ENCODE data around the gene AMBRA1.

The AMBRA1 gene

GRCh38 chr11:46632502-46632901, 38.7 kb upstream of the AMBRA1 start:
- no peak overlapping the region for H4K8ac ChIP-seq (ENCODE audit: low read depth, low read length)
- H3K4me1 ChIP-seq (ENCODE audit: control insufficient read depth, low read depth, low read length): no peaks in the 10 kb centered on the region
- H3K4me2 ChIP-seq (ENCODE audit: low read length): no peak overlapping the region
- no peak for DNase-seq
- no peak overlapping the region for H3K9ac ChIP-seq (ENCODE audit: low read length)
- H3K27me3 ChIP-seq (ENCODE audit: insufficient read depth, low read length, poor library complexity): no peaks in the 10 kb centered on the region
- no peak overlapping the region for H3K23ac ChIP-seq (ENCODE audit: low read length)
- no peak overlapping the region for H4K5ac ChIP-seq (ENCODE audit: low read length)
- no peak overlapping the region for H2BK15ac ChIP-seq (replicated peaks; ENCODE audit: low read depth)
- H3K4me3 ChIP-seq (ENCODE audit: low read length): no peak overlapping the region
- H3K36me3 ChIP-seq (ENCODE audit: control insufficient read depth, insufficient read depth, low read length): no peaks in the 10 kb centered on the region
- no peak overlapping the region for H3K4ac ChIP-seq (ENCODE audit: low read depth, low read length)
- H3K79me1 ChIP-seq (ENCODE audit: low read length): peaks cover 2% of the 10 kb centered on the region
- H2AK5ac ChIP-seq (ENCODE audit: low read length): no peak overlapping the region
- no peak overlapping the region for H2BK5ac ChIP-seq (ENCODE audit: low read length)
- H3K56ac ChIP-seq (ENCODE audit: low read length): no peak overlapping the region
- no peaks in the 10 kb centered on the region for H3K79me2 ChIP-seq (ENCODE audit: control insufficient read depth, insufficient read depth, low read length)
- WGBS (ENCODE audit: extremely low coverage, insufficient coverage, low lambda C conversion rate): no CpG with 5 or more reads among the region's 1 CpG
- no peak overlapping the region for H3K18ac ChIP-seq (ENCODE audit: low read length)
- no peak overlapping the region for H3K27ac ChIP-seq (ENCODE audit: low read depth, low read length)
- H2BK120ac ChIP-seq (ENCODE audit: low read depth, low read length): no peak overlapping the region

- H3K23ac ChIP-seq (ENCODE audit: low read length): no peak overlapping the region
- no peak overlapping the region for H3K4me3 ChIP-seq (ENCODE audit: low read length)
- no peak overlapping the region for H3K18ac ChIP-seq (ENCODE audit: low read length)
- H2BK15ac ChIP-seq (replicated peaks; ENCODE audit: low read depth): no peak overlapping the region
- H4K8ac ChIP-seq (ENCODE audit: low read depth, low read length): no peak overlapping the region
- H3K27ac ChIP-seq (ENCODE audit: low read depth, low read length): no peak overlapping the region
- no peaks in the 10 kb centered on the region for H3K36me3 ChIP-seq (ENCODE audit: control insufficient read depth, insufficient read depth, low read length)
- no peak overlapping the region for H3K56ac ChIP-seq (ENCODE audit: low read length)
- H3K4me2 ChIP-seq (ENCODE audit: low read length): no peak overlapping the region
- H2BK5ac ChIP-seq (ENCODE audit: low read length): no peak overlapping the region
- H2AK5ac ChIP-seq (ENCODE audit: low read length): no peak overlapping the region
- peaks cover 2% of the 10 kb centered on the region for H3K79me1 ChIP-seq (ENCODE audit: low read length)
- H4K5ac ChIP-seq (ENCODE audit: low read length): no peak overlapping the region
- H3K9ac ChIP-seq (ENCODE audit: low read length): no peak overlapping the region
- no peak for DNase-seq
- no peaks in the 10 kb centered on the region for H3K27me3 ChIP-seq (ENCODE audit: insufficient read depth, low read length, poor library complexity)
- H3K4ac ChIP-seq (ENCODE audit: low read depth, low read length): no peak overlapping the region
- no peaks in the 10 kb centered on the region for H3K4me1 ChIP-seq (ENCODE audit: control insufficient read depth, low read depth, low read length)
- WGBS (ENCODE audit: extremely low coverage, insufficient coverage, low lambda C conversion rate): no CpG with 5 or more reads among the region's 2 CpGs
- no peaks in the 10 kb centered on the region for H3K79me2 ChIP-seq (ENCODE audit: control insufficient read depth, insufficient read depth, low read length)
- no peak overlapping the region for H2BK120ac ChIP-seq (ENCODE audit: low read depth, low read length)
These were observed 37.9 kb upstream of the AMBRA1 start for GRCh38 chr11:46631676-46632075.

GRCh38 chr11:46630237-46630636, 36.4 kb upstream of the AMBRA1 start:
- H3K36me3 ChIP-seq (ENCODE audit: control insufficient read depth, insufficient read depth, low read length): no peaks in the 10 kb centered on the region
- no CpG with 5 or more reads among the region's 1 CpG for WGBS (ENCODE audit: extremely low coverage, insufficient coverage, low lambda C conversion rate)

GRCh38 chr11:46628961-46629360, 35.1 kb upstream of the AMBRA1 start:
- peaks cover 6% of the 10 kb centered on the region for H3K79me1 ChIP-seq (ENCODE audit: low read length)
- DNase-seq: no peak
- no peak overlapping the region for H4K5ac ChIP-seq (ENCODE audit: low read length)
- WGBS (ENCODE audit: extremely low coverage, insufficient coverage, low lambda C conversion rate): no CpG with 5 or more reads among the region's 6 CpGs
- no peaks in the 10 kb centered on the region for H3K27me3 ChIP-seq (ENCODE audit: insufficient read depth, low read length, poor library complexity)
- H4K8ac ChIP-seq (ENCODE audit: low read depth, low read length): no peak overlapping the region
- no peaks in the 10 kb centered on the region for H3K4me1 ChIP-seq (ENCODE audit: control insufficient read depth, low read depth, low read length)
- no peak overlapping the region for H2BK120ac ChIP-seq (ENCODE audit: low read depth, low read length)
- H3K36me3 ChIP-seq (ENCODE audit: control insufficient read depth, insufficient read depth, low read length): no peaks in the 10 kb centered on the region
- H3K56ac ChIP-seq (ENCODE audit: low read length): no peak overlapping the region
- no peak overlapping the region for H2BK15ac ChIP-seq (replicated peaks; ENCODE audit: low read depth)
- H3K4me3 ChIP-seq (ENCODE audit: low read length): no peak overlapping the region
- no peak overlapping the region for H3K23ac ChIP-seq (ENCODE audit: low read length)
- no peak overlapping the region for H3K4ac ChIP-seq (ENCODE audit: low read depth, low read length)
- no peak overlapping the region for H3K18ac ChIP-seq (ENCODE audit: low read length)
- no peak overlapping the region for H3K27ac ChIP-seq (ENCODE audit: low read depth, low read length)
- no peak overlapping the region for H2BK5ac ChIP-seq (ENCODE audit: low read length)
- H3K79me2 ChIP-seq (ENCODE audit: control insufficient read depth, insufficient read depth, low read length): peaks cover 2% of the 10 kb centered on the region
- no peak overlapping the region for H3K9ac ChIP-seq (ENCODE audit: low read length)
- no peak overlapping the region for H2AK5ac ChIP-seq (ENCODE audit: low read length)
- H3K4me2 ChIP-seq (ENCODE audit: low read length): no peak overlapping the region

More at GRCh38 chr11:46630237-46630636, 36.4 kb upstream of the AMBRA1 start:
- H2BK5ac ChIP-seq (ENCODE audit: low read length): no peak overlapping the region
- H4K5ac ChIP-seq (ENCODE audit: low read length): no peak overlapping the region
- no peak overlapping the region for H3K56ac ChIP-seq (ENCODE audit: low read length)
- H4K8ac ChIP-seq (ENCODE audit: low read depth, low read length): no peak overlapping the region
- H3K9ac ChIP-seq (ENCODE audit: low read length): no peak overlapping the region
- no peaks in the 10 kb centered on the region for H3K27me3 ChIP-seq (ENCODE audit: insufficient read depth, low read length, poor library complexity)
- no peak overlapping the region for H3K18ac ChIP-seq (ENCODE audit: low read length)
- no peak overlapping the region for H3K23ac ChIP-seq (ENCODE audit: low read length)
- no peak overlapping the region for H2BK120ac ChIP-seq (ENCODE audit: low read depth, low read length)
- H3K79me1 ChIP-seq (ENCODE audit: low read length): peaks cover 5% of the 10 kb centered on the region
- DNase-seq: no peak
- H2AK5ac ChIP-seq (ENCODE audit: low read length): no peak overlapping the region
- no peak overlapping the region for H3K4me3 ChIP-seq (ENCODE audit: low read length)
- no peaks in the 10 kb centered on the region for H3K79me2 ChIP-seq (ENCODE audit: control insufficient read depth, insufficient read depth, low read length)
- no peak overlapping the region for H2BK15ac ChIP-seq (replicated peaks; ENCODE audit: low read depth)
- H3K4ac ChIP-seq (ENCODE audit: low read depth, low read length): no peak overlapping the region
- no peak overlapping the region for H3K4me2 ChIP-seq (ENCODE audit: low read length)
- no peaks in the 10 kb centered on the region for H3K4me1 ChIP-seq (ENCODE audit: control insufficient read depth, low read depth, low read length)
- H3K27ac ChIP-seq (ENCODE audit: low read depth, low read length): no peak overlapping the region

- no peak overlapping the region for H2BK5ac ChIP-seq (ENCODE audit: low read length)
- no peak overlapping the region for H3K23ac ChIP-seq (ENCODE audit: low read length)
- no peak overlapping the region for H2BK120ac ChIP-seq (ENCODE audit: low read depth, low read length)
- H3K4me1 ChIP-seq (ENCODE audit: control insufficient read depth, low read depth, low read length): no peaks in the 10 kb centered on the region
- no peak overlapping the region for H4K8ac ChIP-seq (ENCODE audit: low read depth, low read length)
- no peak overlapping the region for H2BK15ac ChIP-seq (replicated peaks; ENCODE audit: low read depth)
- H3K36me3 ChIP-seq (ENCODE audit: control insufficient read depth, insufficient read depth, low read length): no peaks in the 10 kb centered on the region
- peaks cover 6% of the 10 kb centered on the region for H3K79me1 ChIP-seq (ENCODE audit: low read length)
- DNase-seq: peak; percentile 29
- H3K18ac ChIP-seq (ENCODE audit: low read length): no peak overlapping the region
- H3K27ac ChIP-seq (ENCODE audit: low read depth, low read length): no peak overlapping the region
- no peak overlapping the region for H3K56ac ChIP-seq (ENCODE audit: low read length)
- no peak overlapping the region for H4K5ac ChIP-seq (ENCODE audit: low read length)
- no peak overlapping the region for H3K4ac ChIP-seq (ENCODE audit: low read depth, low read length)
- no CpG with 5 or more reads among the region's 3 CpGs for WGBS (ENCODE audit: extremely low coverage, insufficient coverage, low lambda C conversion rate)
- peaks cover 5% of the 10 kb centered on the region for H3K79me2 ChIP-seq (ENCODE audit: control insufficient read depth, insufficient read depth, low read length)
- H3K9ac ChIP-seq (ENCODE audit: low read length): no peak overlapping the region
- no peak overlapping the region for H2AK5ac ChIP-seq (ENCODE audit: low read length)
- no peaks in the 10 kb centered on the region for H3K27me3 ChIP-seq (ENCODE audit: insufficient read depth, low read length, poor library complexity)
- no peak overlapping the region for H3K4me2 ChIP-seq (ENCODE audit: low read length)
- no peak overlapping the region for H3K4me3 ChIP-seq (ENCODE audit: low read length)
These were observed 31.6 kb upstream of the AMBRA1 start for GRCh38 chr11:46625406-46625805.

GRCh38 chr11:46618837-46619236, 25.0 kb upstream of the AMBRA1 start:
- Histone ChIP-seq H2AK5ac (ENCODE audit: low read length) (no peak overlapping the region), H2BK120ac (ENCODE audit: low read depth, low read length) (no peak overlapping the region), H3K4me2 (ENCODE audit: low read length) (no peak overlapping the region), H3K4ac (ENCODE audit: low read depth, low read length) (no peak overlapping the region), H4K5ac (ENCODE audit: low read length) (no peak overlapping the region), H2BK5ac (ENCODE audit: low read length) (no peak overlapping the region), H3K4me1 (ENCODE audit: control insufficient read depth, low read depth, low read length) (no peaks in the 10 kb centered on the region), H3K27ac (ENCODE audit: low read depth, low read length) (no peak overlapping the region), H4K8ac (ENCODE audit: low read depth, low read length) (no peak overlapping the region), H3K27me3 (ENCODE audit: insufficient read depth, low read length, poor library complexity) (no peaks in the 10 kb centered on the region), H2BK15ac (replicated peaks; ENCODE audit: low read depth) (no peak overlapping the region), H3K36me3 (ENCODE audit: control insufficient read depth, insufficient read depth, low read length) (no peaks in the 10 kb centered on the region), H3K79me2 (ENCODE audit: control insufficient read depth, insufficient read depth, low read length) (peaks cover 13% of the 10 kb centered on the region), H3K4me3 (ENCODE audit: low read length) (no peak overlapping the region), H3K9ac (ENCODE audit: low read length) (peak overlapping the region; percentile 55), H3K18ac (ENCODE audit: low read length) (no peak overlapping the region), H3K79me1 (ENCODE audit: low read length) (peaks cover 3% of the 10 kb centered on the region), H3K23ac (ENCODE audit: low read length) (no peak overlapping the region), H3K56ac (ENCODE audit: low read length) (no peak overlapping the region)
- no CpG with 5 or more reads among the region's 6 CpGs for WGBS (ENCODE audit: extremely low coverage, insufficient coverage, low lambda C conversion rate)
- peak; percentile 31 for DNase-seq
